Colonic mucosa (tissue), 4 donors: ENCODE results near the gene PHRF1. TPM values are rescaled to one million over a fixed set of nuclear protein-coding genes. Genes with fewer than 3 reads are reported as not detected.
"Not testable (repeated sequence)": the region's sequence is repeated elsewhere in the genome, so short reads cannot be mapped to it uniquely, and the experiment has no call there.

Experiments used
- DNase-seq: peaks from one replicate; pipeline ENCODE4 v3.0.0-alpha.2; 2020
- H3K27ac ChIP-seq: fragments of 200-600 bp; one replicate; pipeline ENCODE4 v1.8.0; 2021
- H3K27me3 ChIP-seq: fragments of 200-600 bp; one replicate; pipeline ENCODE4 v1.8.0; 2021
- H3K36me3 ChIP-seq: fragments of 200-600 bp; one replicate; pipeline ENCODE4 v1.8.0; 2021
- H3K4me1 ChIP-seq: fragments of 200-600 bp; one replicate; pipeline ENCODE4 v1.8.0; 2021; ENCODE audit warnings: mild to moderate bottlenecking
- H3K4me3 ChIP-seq: fragments of 200-600 bp; one replicate; pipeline ENCODE4 v1.8.0; 2021
- H3K9ac ChIP-seq, 2 donors: one replicate each; pipeline ENCODE4 v1.7.0; 2013; ENCODE audit warnings: control low read depth in 2 of 2, low read depth in 2 of 2, low read length in 2 of 2
- H3K9me3 ChIP-seq: fragments of 200-600 bp; one replicate; pipeline ENCODE4 v1.8.0; 2021
- intact Hi-C: fragments of 100-400 bp; cut with DNase I; formaldehyde crosslinking; loops from one replicate; pipeline ENCODE4 v1.14.1; 2022
- total RNA-seq, 2 donors: library from RNA; stranded (reverse); fragmentation: NEBNext Ultra II Directional in 1 of 2; extraction: Animal tissue kit (Norgen Biotek cat#: 25700) in 1 of 2; gene quantifications; one replicate each; pipeline ENCODE4 v1.2.1, GENCODE V29; 2021
- TF ChIP-seq, protein P1 (sequence below): fragments of 200-600 bp; IDR thresholded peaks from one replicate; pipeline ENCODE4 v1.8.0; 2022; ENCODE audit warnings: antibody characterized with exemption, mild to moderate bottlenecking
- donor health status: healthy.
- donor health status: DM: no; HTN: no; CAD: no.
- donor health status: DM: no; HTN: no; CAD: no.

PHRF1 gene
- total RNA-seq, 2 donors from 2014 or later, result 29.4 to 41.9 TPM

DNA sequence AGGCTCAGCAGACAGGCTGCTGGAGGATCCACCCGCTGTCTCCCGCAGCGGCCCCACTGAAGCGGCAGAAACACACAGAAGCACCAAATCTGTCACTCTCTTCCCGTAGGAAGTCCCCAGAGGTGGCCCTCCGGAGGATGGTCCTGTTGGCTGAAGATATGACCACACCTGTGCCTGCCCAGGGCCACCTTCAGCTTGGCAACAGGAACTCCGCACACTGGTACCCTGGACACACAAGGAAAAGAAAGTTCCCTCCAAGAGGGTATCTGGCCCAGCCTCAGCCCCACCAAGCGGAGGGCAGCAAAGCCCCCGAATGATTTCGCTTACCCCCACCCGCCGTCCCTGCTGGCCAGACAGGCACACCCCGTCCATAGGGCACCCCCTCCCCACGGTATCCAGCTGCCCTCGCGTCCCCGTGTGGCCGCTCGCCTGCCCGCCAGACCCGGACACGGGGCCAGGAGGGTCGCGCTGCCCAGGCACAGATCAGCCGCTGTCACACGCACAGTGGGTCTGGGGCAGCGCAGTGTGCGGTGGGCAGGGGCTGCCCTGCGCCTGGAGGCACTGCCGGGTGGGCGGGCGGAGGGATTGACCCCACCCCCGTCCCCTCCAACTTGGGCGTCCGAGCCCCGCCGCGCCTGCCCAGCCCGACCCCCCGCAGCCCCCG lies 8.5 kb upstream of the PHRF1 start:
- Histone ChIP-seq H3K4me1 (no peaks in the 10 kb centered on the region), H3K27me3 (no peaks in the 10 kb centered on the region), H3K9ac (peak overlapping the region; percentile 73 to 91), H3K9me3 (no peaks in the 10 kb centered on the region), H3K4me3 (peak overlapping the region; percentile 63), H3K36me3 (no peaks in the 10 kb centered on the region), H3K27ac (peak overlapping the region; percentile 86)
- no peak for DNase-seq
- intact Hi-C loops, result no loop called here
- TF ChIP-seq, protein P1, sequence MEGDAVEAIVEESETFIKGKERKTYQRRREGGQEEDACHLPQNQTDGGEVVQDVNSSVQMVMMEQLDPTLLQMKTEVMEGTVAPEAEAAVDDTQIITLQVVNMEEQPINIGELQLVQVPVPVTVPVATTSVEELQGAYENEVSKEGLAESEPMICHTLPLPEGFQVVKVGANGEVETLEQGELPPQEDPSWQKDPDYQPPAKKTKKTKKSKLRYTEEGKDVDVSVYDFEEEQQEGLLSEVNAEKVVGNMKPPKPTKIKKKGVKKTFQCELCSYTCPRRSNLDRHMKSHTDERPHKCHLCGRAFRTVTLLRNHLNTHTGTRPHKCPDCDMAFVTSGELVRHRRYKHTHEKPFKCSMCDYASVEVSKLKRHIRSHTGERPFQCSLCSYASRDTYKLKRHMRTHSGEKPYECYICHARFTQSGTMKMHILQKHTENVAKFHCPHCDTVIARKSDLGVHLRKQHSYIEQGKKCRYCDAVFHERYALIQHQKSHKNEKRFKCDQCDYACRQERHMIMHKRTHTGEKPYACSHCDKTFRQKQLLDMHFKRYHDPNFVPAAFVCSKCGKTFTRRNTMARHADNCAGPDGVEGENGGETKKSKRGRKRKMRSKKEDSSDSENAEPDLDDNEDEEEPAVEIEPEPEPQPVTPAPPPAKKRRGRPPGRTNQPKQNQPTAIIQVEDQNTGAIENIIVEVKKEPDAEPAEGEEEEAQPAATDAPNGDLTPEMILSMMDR, result no peak

- peak overlapping the region; percentile 81 to 94 for H3K9ac ChIP-seq
- peak overlapping the region; percentile 86 for H3K27ac ChIP-seq
- H3K9me3 ChIP-seq, result no peaks in the 10 kb centered on the region
- intact Hi-C loops, result no loop called here
- TF ChIP-seq, protein P1, result no peak
- peak; percentile 94 for DNase-seq
- H3K27me3 ChIP-seq, result no peaks in the 10 kb centered on the region
- no peaks in the 10 kb centered on the region for H3K36me3 ChIP-seq
- no peaks in the 10 kb centered on the region for H3K4me1 ChIP-seq
- H3K4me3 ChIP-seq, result peak overlapping the region; percentile 63
These were observed 7.7 kb upstream of the PHRF1 start for GRCh38 chr11:568306-569157.

DNA sequence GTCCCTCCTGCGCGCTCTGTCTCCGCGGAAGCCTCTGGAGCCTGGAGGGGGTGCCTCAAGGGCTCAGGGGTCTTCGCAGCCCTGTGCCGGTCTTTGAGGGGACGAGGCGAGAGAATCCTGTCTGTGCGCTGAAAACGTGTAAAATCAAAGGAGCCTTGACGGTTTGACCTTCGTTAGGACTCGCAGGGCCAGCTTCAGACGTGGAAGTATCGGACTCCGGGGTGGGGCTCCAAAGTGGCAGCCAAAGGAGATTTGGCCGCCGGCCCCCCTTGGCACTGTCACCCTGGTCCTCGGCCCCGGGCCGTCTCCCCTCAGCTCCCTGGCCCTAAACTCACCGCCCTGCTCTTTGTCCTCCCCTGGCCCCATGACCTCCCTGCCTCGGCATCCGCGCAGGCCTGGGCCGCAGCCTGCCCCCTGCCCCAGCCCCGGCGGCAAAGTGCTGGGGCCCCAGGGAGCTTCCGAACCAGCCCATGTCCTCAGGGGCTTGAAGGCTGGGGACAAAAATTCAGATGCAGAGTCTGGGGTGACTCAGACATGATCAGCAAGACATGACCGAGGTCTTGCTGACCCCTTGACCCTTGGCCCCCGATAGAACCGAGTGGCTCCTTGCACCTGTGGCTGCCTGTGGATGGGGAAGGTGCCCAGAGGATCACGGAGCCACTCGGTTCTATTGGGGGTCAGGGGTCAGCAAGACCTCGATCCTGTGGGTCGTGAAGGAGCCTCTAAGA lies 6.9 kb upstream of the PHRF1 start:
- H3K27ac ChIP-seq, result peak overlapping the region; percentile 75
- TF ChIP-seq, protein P1, result no peak
- DNase-seq, result no peak

DNA sequence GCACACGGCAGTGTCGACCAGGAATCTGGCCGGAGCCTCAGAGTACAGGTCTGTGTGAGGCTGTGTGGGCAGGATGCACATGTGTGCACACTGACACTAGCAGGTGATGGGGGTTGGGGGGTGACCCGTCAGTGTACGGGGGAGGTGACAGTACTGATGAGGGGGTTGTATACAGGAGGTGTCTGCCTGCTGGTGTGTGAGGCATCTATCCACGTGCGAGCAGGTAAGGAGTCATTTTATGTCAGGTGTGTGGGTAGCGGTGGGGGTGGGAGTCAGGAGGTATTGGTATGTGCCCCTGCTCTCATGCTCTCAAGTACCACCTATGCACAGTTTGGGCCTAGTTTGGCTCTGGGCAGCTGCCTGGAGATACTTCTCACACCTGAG lies 4.5 kb upstream of the PHRF1 start:
- Histone ChIP-seq H3K27me3 (no peaks in the 10 kb centered on the region), H3K9ac (no peak overlapping the region), H3K36me3 (no peaks in the 10 kb centered on the region), H3K27ac (no peak overlapping the region), H3K4me3 (no peak overlapping the region), H3K4me1 (peaks cover 8% of the 10 kb centered on the region), H3K9me3 (no peaks in the 10 kb centered on the region)
- TF ChIP-seq, protein P1, result no peak
- intact Hi-C loops, result no loop called here
- no peak for DNase-seq

More for the DNA sequence above, 6.9 kb upstream of the PHRF1 start:
- Histone ChIP-seq H3K27me3 (no peaks in the 10 kb centered on the region), H3K4me3 (peak overlapping the region; percentile 63), H3K36me3 (no peaks in the 10 kb centered on the region), H3K9ac (peak overlapping the region; percentile 81 to 94), H3K4me1 (no peaks in the 10 kb centered on the region), H3K9me3 (no peaks in the 10 kb centered on the region)
- intact Hi-C loops, result no loop called here

DNA sequence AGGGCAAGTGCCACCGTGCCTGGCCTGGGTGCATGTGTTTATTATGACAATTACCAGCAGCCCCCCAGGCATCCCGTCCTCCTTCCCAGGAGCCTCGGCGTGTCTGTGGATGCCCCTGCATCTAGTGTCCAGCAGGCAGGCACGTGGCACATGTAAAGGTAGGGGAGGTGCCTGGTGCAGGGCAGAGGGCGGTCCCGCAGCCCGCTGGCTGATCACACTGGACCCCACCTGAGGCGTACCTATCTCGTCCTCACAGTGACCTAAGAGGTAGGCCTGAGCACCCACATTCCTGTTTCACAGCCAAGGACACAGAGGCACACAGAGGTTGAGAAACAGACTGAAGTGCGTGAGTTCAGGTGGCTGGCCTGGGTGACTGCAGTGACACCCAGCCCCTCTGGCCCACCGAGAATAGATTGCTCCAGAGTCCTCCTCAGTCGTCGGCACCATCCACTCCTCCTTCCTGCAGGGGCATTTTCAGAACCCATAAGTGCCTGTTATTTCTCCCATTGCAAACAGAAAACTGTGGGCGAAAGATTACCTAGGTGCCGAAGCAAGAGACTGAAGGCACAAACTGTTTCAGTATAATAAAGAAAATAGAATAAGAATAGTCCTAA lies 3.0 kb upstream of the PHRF1 start:
- H3K27me3 ChIP-seq, result no peaks in the 10 kb centered on the region
- H3K4me1 ChIP-seq, result peaks cover 16% of the 10 kb centered on the region
- H3K27ac ChIP-seq, result no peak overlapping the region
- intact Hi-C loops, result no loop called here
- H3K36me3 ChIP-seq, result no peaks in the 10 kb centered on the region
- no peaks in the 10 kb centered on the region for H3K9me3 ChIP-seq
- no peak for DNase-seq
- no peak overlapping the region for H3K9ac ChIP-seq
- no peak overlapping the region for H3K4me3 ChIP-seq
- TF ChIP-seq, protein P1, result no peak

DNA sequence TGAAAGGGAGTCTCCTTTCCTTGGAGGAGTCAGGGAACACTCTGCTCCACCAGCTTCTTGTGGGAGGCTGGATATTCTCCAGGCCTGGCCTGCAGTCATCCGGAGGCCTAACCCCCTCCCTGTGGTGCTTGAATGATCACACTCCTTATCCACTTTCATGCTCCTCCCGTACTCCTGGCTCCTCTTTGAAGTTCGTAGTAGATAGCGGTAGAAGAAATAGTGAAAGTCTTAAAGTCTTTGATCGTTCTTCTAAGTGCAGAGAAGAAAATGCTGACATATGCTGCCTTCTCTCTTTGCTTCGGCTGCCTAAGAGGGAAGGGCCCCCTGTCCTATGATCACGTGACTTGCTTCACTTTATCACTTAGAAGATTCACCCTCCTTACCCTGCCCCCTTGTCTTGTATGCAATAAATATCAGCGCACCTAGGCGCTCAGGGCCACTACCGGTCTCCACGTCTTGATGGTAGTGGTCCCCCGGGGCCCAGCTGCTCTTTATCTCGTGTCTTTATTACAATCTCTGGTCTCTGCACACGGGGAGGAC lies 2.2 kb upstream of the PHRF1 start:
- H3K27ac ChIP-seq, intact Hi-C loops, H3K9ac ChIP-seq, H3K4me3 ChIP-seq, H3K27me3 ChIP-seq, H3K9me3 ChIP-seq, H3K36me3 ChIP-seq, DNase-seq: not testable (repeated sequence)
- peaks cover 16% of the 10 kb centered on the region for H3K4me1 ChIP-seq
